ENCODE measurements around the gene PTPRG.

PTPRG gene

GRCh38 chr3:61563313-61564271 lies 2.2 kb downstream of the PTPRG start:
- DNase-seq, result no peak

- DNase-seq, result no peak
Observed at GRCh38 chr3:61564395-61565059, 3.2 kb downstream of the PTPRG start.

GRCh38 chr3:61565569-61565968 lies 4.2 kb downstream of the PTPRG start:
- DNase-seq, result no peak

GRCh38 chr3:61568127-61568526 lies 6.8 kb downstream of the PTPRG start:
- DNase-seq, result no peak

- DNase-seq, result no peak
Observed at GRCh38 chr3:61569856-61570580, 8.6 kb downstream of the PTPRG start.

- DNase-seq, result no peak
Observed at GRCh38 chr3:61570813-61571212, 9.4 kb downstream of the PTPRG start.

GRCh38 chr3:61571516-61572336 lies 10.4 kb downstream of the PTPRG start:
- no peak for DNase-seq

- DNase-seq, result no peak
Observed at GRCh38 chr3:61572879-61573278, 11.5 kb downstream of the PTPRG start.

- DNase-seq, result no peak
Observed at GRCh38 chr3:61573441-61573840, 12.1 kb downstream of the PTPRG start.

- DNase-seq, result no peak
Observed at GRCh38 chr3:61574854-61575253, 13.5 kb downstream of the PTPRG start.

- DNase-seq, result no peak
Observed at GRCh38 chr3:61575893-61576292, 14.5 kb downstream of the PTPRG start.

GRCh38 chr3:61577760-61578159 lies 16.4 kb downstream of the PTPRG start:
- no peak for DNase-seq

- DNase-seq, result no peak
Observed at GRCh38 chr3:61578667-61579367, 17.4 kb downstream of the PTPRG start.

- no peak for DNase-seq
Observed at GRCh38 chr3:61579685-61580084, 18.3 kb downstream of the PTPRG start.

GRCh38 chr3:61580982-61581643 lies 19.7 kb downstream of the PTPRG start:
- DNase-seq, result no peak

- DNase-seq, result no peak
Observed at GRCh38 chr3:61582287-61582686, 20.9 kb downstream of the PTPRG start.

GRCh38 chr3:61582846-61583245 lies 21.5 kb downstream of the PTPRG start:
- no peak for DNase-seq

- DNase-seq, result no peak
Observed at GRCh38 chr3:61583890-61584875, 22.8 kb downstream of the PTPRG start.

- DNase-seq, result no peak
Observed at GRCh38 chr3:61589856-61590255, 28.5 kb downstream of the PTPRG start.

GRCh38 chr3:61591300-61591699 lies 29.9 kb downstream of the PTPRG start:
- no peak for DNase-seq
